Pancreas (tissue), 10 donors: Measurements from ENCODE around the gene HENMT1. TPM values are rescaled to one million over a fixed set of nuclear protein-coding genes. Genes with fewer than 3 reads are reported as not detected.

Source experiments
- ATAC-seq, 4 donors: fragments of 200-7000 bp; cut with Tn5 transposase; one replicate each; pipeline versions ENCODE4 v1.8.0 to v1.9.1; 2020; ENCODE audit warnings: mild to moderate bottlenecking in 4 of 4, moderate library complexity in 4 of 4
- DNase-seq, 6 donors: peaks; one replicate each; pipeline ENCODE4 v3.0.0-alpha.2; 2020
- FAIRE-seq: peaks from 2 replicates; lab custom pipeline; 2012; peaks lifted over from hg19 to GRCh38; lab: Jason Lieb, UNC
- H3K27ac ChIP-seq, 4 donors: fragments of 200-600 bp; sonication (generic); 1 replicate in 3 of 4; 2 replicates in 1 of 4; pipeline versions ENCODE4 v1.5.0 to v1.8.0; 2020
- H3K27me3 ChIP-seq, 4 donors: fragments of 200-600 bp; one replicate each; pipeline ENCODE4 v1.8.0; 2021
- H3K36me3 ChIP-seq, 3 donors: fragments of 200-600 bp; sonication (generic) in 1 of 3; one replicate each; pipeline versions ENCODE4 v1.5.0 to v1.8.0; 2020 to 2021
- H3K4me1 ChIP-seq, 3 donors: fragments of 200-600 bp; one replicate each; pipeline ENCODE4 v1.8.0; 2021
- H3K4me3 ChIP-seq, 4 donors: fragments of 200-600 bp; sonication (generic) in 2 of 4; one replicate each; pipeline versions ENCODE4 v1.5.0 to v1.8.0; 2020 to 2021
- H3K9me3 ChIP-seq, 4 donors: fragments of 200-600 bp; one replicate each; pipeline ENCODE4 v1.8.0; 2021
- CTCF ChIP-seq, 4 donors: fragments of 200-600 bp; sonication (generic) in 3 of 4; IDR thresholded peaks; one replicate each; pipeline versions ENCODE4 v1.5.0 to v1.8.0; 2021; ENCODE audit warnings: antibody characterized with exemption in 4 of 4
- WGBS, 2 donors: extraction: QIAGEN DNeasy Blood & Tissue Kit; methylation state at CpG; one replicate each; pipeline ENCODE4 v1.1.7; 2013; 5-methylcytosine and 5-hydroxymethylcytosine counted together
- intact Hi-C, 3 donors: fragments of 100-400 bp; cut with DNase I; formaldehyde crosslinking; loops; one replicate each; pipeline versions ENCODE4 v1.11.1 to v1.14.2; 2022
- polyA plus RNA-seq, 2 donors: library from polyadenylated mRNA; stranded (reverse); fragments of 200-250 nt; gene quantifications; one replicate each; pipeline ENCODE4 v1.2.3, GENCODE V29; 2013
- total RNA-seq, 6 donors: library from RNA; stranded (reverse); fragmentation: NEBNext Ultra II Directional in 4 of 6; extraction: Animal tissue kit (Norgen Biotek cat#: 25700) in 4 of 6; gene quantifications; one replicate each; pipeline versions ENCODE4 v1.2.1 to v1.2.4, GENCODE V29; 2021 to 2023
- donor health status: healthy with polysubstance abuse.
- donor health status: DM: no; HTN: no; CAD: no; lungs with moderate emphysema.
- donor health status: DM: no; HTN: no; CAD: no.
- donor health status: control.
- donor health status: control.
- donor health status: Bipolar disorder and iron deficiency.
- donor health status: DM: yes; HTN: yes; CAD: no.
- donor health status: DM: no; HTN: no; CAD: no.
- donor health status: DM: no; HTN: no; CAD: no.
- donor health status: DM: yes; HTN: yes; CAD: no.

HENMT1 gene
- total and polyA plus RNA-seq, 8 donors: 0.42 to 5.5 (median 1.1) TPM

GRCh38 chr1:108617724-108618056, 43.2 kb downstream of the HENMT1 start:
- no peaks in the 10 kb centered on the region for H3K36me3 ChIP-seq
- 85 to 86% methylated on average over 2 of the region's 2 CpGs for WGBS, 2 donors
- TF ChIP-seq CTCF (IDR thresholded peaks at IDR 0.05): no peak
- no peaks in the 10 kb centered on the region for H3K4me1 ChIP-seq
- FAIRE-seq (no peak), DNase-seq (no peak), ATAC-seq (no peak)
- intact Hi-C loops: no loop called here
- no peaks in the 10 kb centered on the region for H3K9me3 ChIP-seq
- H3K27ac ChIP-seq: no peak overlapping the region
- no peaks in the 10 kb centered on the region for H3K27me3 ChIP-seq
- H3K4me3 ChIP-seq: no peak overlapping the region

GRCh38 chr1:108617008-108617723, 43.7 kb downstream of the HENMT1 start:
- no peak overlapping the region for H3K27ac ChIP-seq
- ATAC-seq (no peak), FAIRE-seq (no peak), DNase-seq (no peak)
- intact Hi-C loops: no loop called here
- H3K36me3 ChIP-seq: peaks cover 0 to 3% (median 0%) of the 10 kb centered on the region in 3 donors
- H3K9me3 ChIP-seq: no peaks in the 10 kb centered on the region
- no peak for TF ChIP-seq CTCF (IDR thresholded peaks at IDR 0.05)
- H3K27me3 ChIP-seq: no peaks in the 10 kb centered on the region
- no peak overlapping the region for H3K4me3 ChIP-seq
- no peaks in the 10 kb centered on the region for H3K4me1 ChIP-seq
- WGBS, 2 donors: 89 to 91% methylated on average over 8 of the region's 8 CpGs

GRCh38 chr1:108615544-108615943, 45.3 kb downstream of the HENMT1 start:
- intact Hi-C loops: no loop called here
- H3K9me3 ChIP-seq: no peaks in the 10 kb centered on the region
- ATAC-seq: no peak
- no peak for FAIRE-seq
- no peak for TF ChIP-seq CTCF (IDR thresholded peaks at IDR 0.05)
- WGBS, 2 donors: 48% methylated on average over 2 of the region's 2 CpGs
- no peaks in the 10 kb centered on the region for H3K4me1 ChIP-seq
- H3K4me3 ChIP-seq: no peak overlapping the region
- H3K36me3 ChIP-seq: peaks cover 0 to 6% (median 0%) of the 10 kb centered on the region in 3 donors
- H3K27ac ChIP-seq: no peak overlapping the region
- no peak for DNase-seq
- no peaks in the 10 kb centered on the region for H3K27me3 ChIP-seq

- Histone ChIP-seq H3K9me3 (no peaks in the 10 kb centered on the region), H3K36me3 (peaks cover 0 to 6% (median 0%) of the 10 kb centered on the region in 3 donors), H3K27ac (no peak overlapping the region), H3K27me3 (no peaks in the 10 kb centered on the region), H3K4me3 (no peak overlapping the region), H3K4me1 (no peaks in the 10 kb centered on the region)
- no peak for ATAC-seq
- DNase-seq: no peak
- FAIRE-seq: no peak
- intact Hi-C loops: no loop called here
- 89 to 91% methylated on average over 5 of the region's 5 CpGs for WGBS, 2 donors
- no peak for TF ChIP-seq CTCF (IDR thresholded peaks at IDR 0.05)
These were observed 48.4 kb downstream of the HENMT1 start for GRCh38 chr1:108612496-108612895.

GRCh38 chr1:108611984-108612383, 48.9 kb downstream of the HENMT1 start:
- Histone ChIP-seq H3K27ac (no peak overlapping the region), H3K27me3 (no peaks in the 10 kb centered on the region), H3K4me1 (no peaks in the 10 kb centered on the region), H3K4me3 (no peak overlapping the region), H3K9me3 (no peaks in the 10 kb centered on the region), H3K36me3 (peaks cover 0 to 6% (median 0%) of the 10 kb centered on the region in 3 donors)
- no peak for TF ChIP-seq CTCF (IDR thresholded peaks at IDR 0.05)
- DNase-seq (no peak), FAIRE-seq (no peak), ATAC-seq (no peak)
- 79 to 81% methylated on average over 4 of the region's 4 CpGs for WGBS, 2 donors
- intact Hi-C loops: no loop called here
